CD4-positive, alpha-beta T cell treated with Interleukin-17A for 1 hour (primary cell): ENCODE measurements around the gene GAL3ST3.
"Not testable (repeated sequence)": the region's sequence is repeated elsewhere in the genome, so short reads cannot be mapped to it uniquely, and the experiment has no call there.

ENCODE experiments used
- DNase-seq: peaks from one replicate; pipeline ENCODE4 v3.0.0-alpha.2; 2020

GAL3ST3 gene

DNA sequence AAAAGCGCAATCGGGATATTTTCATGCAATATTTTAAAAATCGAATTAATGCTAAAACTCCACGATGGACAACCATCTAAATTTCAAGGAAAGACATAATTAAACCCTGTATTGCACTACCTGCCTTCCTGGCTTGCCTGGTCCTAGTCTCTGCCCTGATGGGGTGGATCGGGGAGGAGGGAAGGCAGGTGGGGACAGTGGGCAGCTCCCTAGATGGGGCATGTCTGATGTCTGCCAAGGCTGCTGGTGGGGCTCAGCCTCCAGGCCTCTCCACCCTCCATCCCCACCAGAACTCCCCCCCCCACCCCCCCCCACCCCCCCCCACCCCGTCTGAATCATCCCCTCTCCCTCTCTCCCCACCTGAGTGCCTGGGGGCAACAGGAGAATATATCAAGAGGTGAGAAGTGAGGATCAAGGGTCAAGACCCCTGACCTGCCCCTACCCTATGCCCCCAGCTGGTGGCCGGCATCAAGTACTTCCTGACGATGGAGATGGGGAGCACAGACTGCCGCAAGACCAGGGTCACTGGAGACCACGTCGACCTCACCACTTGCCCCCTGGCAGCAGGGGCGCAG, 36.5 kb downstream of the GAL3ST3 start:
- DNase-seq = no peak

GRCh38 chr11:66011785-66012303, 37.1 kb downstream of the GAL3ST3 start, which contains the start of gene CST6:
Gene CST6 (plus strand): TSS chr11:66012008. CDS start chr11:66012045, 37 bp downstream.
- no peak for DNase-seq

DNA sequence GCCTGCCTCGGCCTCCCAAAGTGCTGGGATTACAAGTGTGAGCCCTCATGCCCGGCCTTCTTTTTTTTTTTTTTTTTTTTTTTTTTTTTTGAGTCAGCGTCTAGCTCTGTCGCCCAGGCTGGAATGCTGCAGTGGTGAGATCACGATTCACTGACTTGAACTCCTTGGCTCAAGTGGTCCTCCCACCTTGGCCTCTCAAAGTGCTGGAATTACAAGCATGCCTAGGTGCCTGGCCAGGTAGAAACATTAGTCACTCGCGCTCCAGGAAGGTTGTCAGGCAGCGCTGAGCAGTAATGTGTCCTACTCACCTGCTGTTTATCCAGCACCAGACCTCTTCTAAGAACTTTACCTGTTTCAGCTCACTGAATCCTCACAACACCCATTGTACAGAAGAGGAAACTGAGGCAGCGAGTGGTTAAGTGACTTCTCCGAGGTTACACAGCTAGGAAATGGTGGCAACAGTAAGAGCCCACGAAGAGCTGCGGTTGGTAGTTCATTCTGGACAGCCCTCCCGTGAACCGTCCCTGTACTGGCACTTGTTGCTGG, 37.6 kb downstream of the GAL3ST3 start:
- DNase-seq = no peak

DNA sequence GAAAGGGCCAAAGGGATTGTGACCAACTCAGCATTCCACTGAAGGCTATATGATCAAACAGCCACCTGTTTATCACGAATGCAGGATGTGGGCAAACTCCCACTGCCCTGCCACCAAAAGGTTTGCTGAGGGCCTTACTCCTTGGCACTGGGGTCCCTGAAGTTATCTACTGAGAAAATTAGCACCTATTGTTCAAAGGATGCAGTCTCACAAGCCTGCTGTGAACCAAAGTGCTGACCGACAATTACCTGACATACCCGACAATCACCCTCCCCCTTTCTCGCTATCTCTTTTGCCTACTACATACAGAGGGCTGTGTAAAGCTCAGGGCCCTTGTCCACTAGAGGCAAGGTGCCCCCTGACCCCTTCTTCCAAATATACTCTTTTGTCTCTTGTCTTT, 38.9 kb downstream of the GAL3ST3 start:
- not testable (repeated sequence) for DNase-seq

DNA sequence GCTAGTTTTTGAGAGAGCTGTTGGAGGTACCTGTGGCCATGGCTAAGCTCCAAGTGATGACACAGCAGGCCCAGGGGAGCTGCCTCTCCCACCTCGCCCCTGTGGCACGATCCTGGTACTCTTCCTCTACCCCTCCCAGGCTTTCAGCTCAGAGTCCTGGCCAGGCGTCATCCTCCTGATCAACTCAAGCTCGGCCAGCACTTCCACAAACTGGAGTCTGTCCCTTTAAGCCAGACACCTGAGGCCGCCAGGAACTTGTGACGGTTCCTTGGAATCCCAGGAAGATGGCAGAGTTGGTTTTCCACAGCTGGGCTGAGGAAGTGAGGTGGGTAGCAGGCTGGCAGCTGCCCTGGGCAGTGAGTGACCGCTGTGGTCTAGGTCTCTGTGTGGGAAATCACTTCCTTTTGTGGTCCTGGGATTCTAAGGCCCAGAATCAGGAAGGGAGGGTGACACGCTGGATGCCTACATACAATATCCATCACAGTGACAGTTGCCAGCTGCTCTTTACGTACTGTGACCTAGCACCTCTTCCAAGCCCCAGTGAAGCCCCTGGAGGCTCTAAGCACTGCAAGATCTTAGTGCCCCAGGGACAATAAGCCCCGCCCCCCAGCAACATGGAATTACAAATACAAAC, 40.4 kb downstream of the GAL3ST3 start:
- DNase-seq = no peak

GRCh38 chr11:66008095-66008467, 40.9 kb downstream of the GAL3ST3 start:
- no peak for DNase-seq

DNA sequence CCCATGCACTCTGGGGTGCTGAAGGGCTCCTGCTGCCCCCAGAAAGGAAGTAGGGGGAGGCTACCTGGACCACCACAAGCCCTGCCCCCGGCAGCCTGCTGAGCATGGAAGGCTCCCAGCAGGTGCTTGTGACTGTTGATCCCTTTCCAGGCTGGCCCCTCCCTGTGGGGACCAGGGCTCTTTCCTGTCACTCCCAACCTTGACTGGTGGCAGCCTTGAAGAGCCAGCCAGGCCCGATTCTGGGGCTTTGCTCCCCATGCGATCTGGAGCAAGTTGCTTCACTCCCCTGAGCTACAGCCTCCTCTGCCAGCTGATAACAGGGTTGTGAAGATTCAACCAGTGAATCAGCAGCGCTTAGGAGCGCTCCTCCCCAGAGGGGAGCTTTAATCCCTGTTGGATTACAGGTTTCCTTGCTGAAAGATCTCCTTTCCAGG, 41.7 kb downstream of the GAL3ST3 start:
- no peak for DNase-seq

GRCh38 chr11:66006891-66007176, 42.1 kb downstream of the GAL3ST3 start:
- no peak for DNase-seq

- DNase-seq = no peak
These were observed 42.6 kb downstream of the GAL3ST3 start for GRCh38 chr11:66006134-66006890.

DNA sequence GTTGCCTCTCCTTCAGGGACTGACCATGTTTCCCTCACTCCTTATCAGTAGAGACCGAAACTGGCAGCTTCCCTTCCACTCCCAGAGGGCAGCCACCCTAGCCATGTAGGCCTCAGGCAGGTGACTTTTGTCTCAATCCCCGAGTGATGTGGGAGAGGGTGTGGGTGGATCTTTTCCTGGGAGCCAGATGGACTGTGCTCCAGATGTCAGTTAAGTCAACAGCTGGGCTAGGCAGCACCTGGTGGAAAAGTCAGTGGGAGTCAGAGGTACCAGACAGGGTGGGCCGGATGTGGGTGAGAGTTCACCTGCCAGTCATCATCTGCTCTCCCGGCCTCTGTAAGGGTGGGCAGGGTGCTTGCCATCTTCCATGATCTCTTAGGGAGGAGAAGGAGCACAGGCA, 44.8 kb downstream of the GAL3ST3 start:
- no peak for DNase-seq

DNA sequence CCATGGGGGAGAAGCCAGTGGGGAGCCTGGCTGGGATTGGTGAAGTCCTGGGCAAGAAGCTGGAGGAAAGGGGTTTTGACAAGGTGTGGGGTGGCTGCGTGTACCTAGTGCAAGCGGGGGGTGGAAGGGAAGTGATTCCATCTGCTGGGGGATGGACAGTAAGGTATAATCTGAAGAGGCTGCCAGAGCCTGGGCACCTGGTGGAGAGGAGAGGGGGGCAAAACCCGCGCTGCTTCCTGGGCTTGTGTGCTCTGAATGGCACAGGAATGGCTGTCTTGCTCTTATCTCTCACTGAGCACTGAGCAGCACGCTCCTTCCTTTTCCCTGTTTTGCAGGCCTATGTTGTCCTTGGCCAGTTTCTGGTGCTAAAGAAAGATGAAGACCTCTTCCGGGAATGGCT, 45.7 kb downstream of the GAL3ST3 start:
- no peak for DNase-seq

GRCh38 chr11:66002648-66003225, 46.2 kb downstream of the GAL3ST3 start:
- DNase-seq = no peak

GRCh38 chr11:66001942-66002647, 46.9 kb downstream of the GAL3ST3 start, which contains the start of the genes BANF1 and EIF1AD:
Gene BANF1 (plus strand): TSS chr11:66002503. CDS start chr11:66003251, 748 bp downstream.
Gene EIF1AD (minus strand): TSS chr11:66002157. CDS start chr11:66000389, 1,768 bp downstream.
- peak; percentile 97 for DNase-seq

- DNase-seq = no peak
These were observed 51.7 kb downstream of the GAL3ST3 start for GRCh38 chr11:65997286-65997685.

DNA sequence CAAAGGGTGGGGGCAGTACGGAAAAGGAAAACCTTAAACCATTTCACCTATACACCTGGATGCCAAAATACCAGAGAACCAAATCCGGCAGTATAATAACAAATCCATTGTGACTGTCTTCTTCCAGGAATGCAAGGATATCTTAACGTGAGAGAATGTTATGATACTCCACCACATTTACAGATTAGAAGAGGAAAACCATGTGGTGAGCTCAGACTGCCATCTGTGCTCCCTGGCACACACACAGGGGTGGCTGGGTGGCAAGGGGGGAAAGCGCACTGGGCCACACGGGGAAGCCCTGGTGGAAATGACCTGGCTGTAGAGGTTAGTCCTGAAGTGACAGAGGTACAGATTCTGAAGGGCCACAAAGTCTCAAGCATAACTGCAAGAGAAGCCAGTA, 56.9 kb downstream of the GAL3ST3 start:
- DNase-seq = no peak
